NK-92 treated with Interleukin-12 subunit alpha and Interleukin-12 subunit beta, amount 100 ng/mL, for 24 hours (cell line): ENCODE data around the gene PRKCZ.
"Not testable (repeated sequence)": the region's sequence is repeated elsewhere in the genome, so short reads cannot be mapped to it uniquely, and the experiment has no call there.

Experiments used
- DNase-seq: peaks from one replicate; lab custom pipeline; 2025; lab: John Stamatoyannopoulos, UW

The PRKCZ gene

GRCh38 chr1:2101946-2102345 is 51.7 kb downstream of the PRKCZ start:
- DNase-seq = no peak

- no peak for DNase-seq
Measured at GRCh38 chr1:2102753-2103152, 52.5 kb downstream of the PRKCZ start.

- DNase-seq = no peak
Measured at GRCh38 chr1:2103266-2103900, 53.2 kb downstream of the PRKCZ start.

GRCh38 chr1:2103901-2104590 is 53.8 kb downstream of the PRKCZ start:
- DNase-seq = no peak

- no peak for DNase-seq
Measured at GRCh38 chr1:2104621-2105427, 54.6 kb downstream of the PRKCZ start.

- DNase-seq = no peak
Measured at GRCh38 chr1:2105781-2106524, 55.7 kb downstream of the PRKCZ start.

GRCh38 chr1:2106659-2107405 is 56.6 kb downstream of the PRKCZ start:
- DNase-seq = no peak

GRCh38 chr1:2107586-2108212 is 57.5 kb downstream of the PRKCZ start:
- no peak for DNase-seq

- no peak for DNase-seq
Measured at GRCh38 chr1:2108213-2108876, 58.1 kb downstream of the PRKCZ start.

GRCh38 chr1:2108877-2109580 is 58.8 kb downstream of the PRKCZ start:
- no peak for DNase-seq

GRCh38 chr1:2109581-2110021 is 59.4 kb downstream of the PRKCZ start:
- no peak for DNase-seq

GRCh38 chr1:2110191-2110737 is 60.1 kb downstream of the PRKCZ start:
- DNase-seq = no peak

GRCh38 chr1:2110738-2111673 is 60.8 kb downstream of the PRKCZ start:
- DNase-seq = no peak

GRCh38 chr1:2111674-2112035 is 61.4 kb downstream of the PRKCZ start:
- no peak for DNase-seq

GRCh38 chr1:2112280-2112701 is 62.1 kb downstream of the PRKCZ start:
- DNase-seq = no peak

- no peak for DNase-seq
Measured at GRCh38 chr1:2113620-2114135, 63.5 kb downstream of the PRKCZ start.

- not testable (repeated sequence) for DNase-seq
Measured at GRCh38 chr1:2114635-2115007, 64.4 kb downstream of the PRKCZ start.

- DNase-seq = no peak
Measured at GRCh38 chr1:2115008-2115641, 64.9 kb downstream of the PRKCZ start.
